HG03280 (cell line): ENCODE measurements around the gene KRT14.
"Not testable (repeated sequence)": the region's sequence is repeated elsewhere in the genome, so short reads cannot be mapped to it uniquely, and the experiment has no call there.

Source experiments
- ATAC-seq: cut with Tn5 transposase; IDR thresholded peaks from one replicate; pipeline ENCODE4 v1.9.1; 2021; ENCODE audit warnings: mild to moderate bottlenecking, moderate library complexity; ENCODE audit not compliant: unreplicated experiment

Gene KRT14

DNA sequence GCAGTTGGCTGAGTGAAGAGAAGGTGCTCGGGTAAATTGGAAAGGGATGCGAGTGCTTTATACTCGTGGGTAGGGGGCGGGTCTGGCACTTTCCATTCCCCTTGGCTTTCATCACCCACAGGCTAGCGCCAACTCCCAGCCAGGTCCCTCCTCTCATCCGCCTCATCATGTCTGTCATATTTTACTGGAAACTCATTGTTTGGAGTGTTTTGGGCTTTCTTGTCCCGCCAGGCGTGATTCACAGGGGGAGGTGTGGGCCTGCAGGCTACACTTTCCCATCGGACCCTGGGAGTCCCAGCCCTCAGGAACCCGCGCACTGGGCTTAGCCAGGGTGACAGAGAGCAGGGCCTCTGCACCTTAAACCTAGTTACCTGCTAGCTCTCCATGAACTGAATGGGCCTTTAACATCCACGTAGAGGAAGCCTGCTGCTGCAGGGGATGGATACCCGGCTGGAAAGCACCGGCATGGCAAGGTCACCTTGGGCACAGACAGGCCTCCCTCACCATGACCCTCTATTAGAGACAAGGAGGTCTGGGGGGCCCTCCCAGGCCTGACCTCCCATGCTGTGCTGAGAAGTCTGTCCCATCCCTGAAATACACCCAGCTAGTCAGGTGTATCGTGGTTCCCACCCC, at the start of gene KRT14:
TSS of gene KRT14 (minus strand) at position 33 of the 633 bp plus-strand sequence. CDS start 61 bp downstream, outside the sequence.
- ATAC-seq = no peak

DNA sequence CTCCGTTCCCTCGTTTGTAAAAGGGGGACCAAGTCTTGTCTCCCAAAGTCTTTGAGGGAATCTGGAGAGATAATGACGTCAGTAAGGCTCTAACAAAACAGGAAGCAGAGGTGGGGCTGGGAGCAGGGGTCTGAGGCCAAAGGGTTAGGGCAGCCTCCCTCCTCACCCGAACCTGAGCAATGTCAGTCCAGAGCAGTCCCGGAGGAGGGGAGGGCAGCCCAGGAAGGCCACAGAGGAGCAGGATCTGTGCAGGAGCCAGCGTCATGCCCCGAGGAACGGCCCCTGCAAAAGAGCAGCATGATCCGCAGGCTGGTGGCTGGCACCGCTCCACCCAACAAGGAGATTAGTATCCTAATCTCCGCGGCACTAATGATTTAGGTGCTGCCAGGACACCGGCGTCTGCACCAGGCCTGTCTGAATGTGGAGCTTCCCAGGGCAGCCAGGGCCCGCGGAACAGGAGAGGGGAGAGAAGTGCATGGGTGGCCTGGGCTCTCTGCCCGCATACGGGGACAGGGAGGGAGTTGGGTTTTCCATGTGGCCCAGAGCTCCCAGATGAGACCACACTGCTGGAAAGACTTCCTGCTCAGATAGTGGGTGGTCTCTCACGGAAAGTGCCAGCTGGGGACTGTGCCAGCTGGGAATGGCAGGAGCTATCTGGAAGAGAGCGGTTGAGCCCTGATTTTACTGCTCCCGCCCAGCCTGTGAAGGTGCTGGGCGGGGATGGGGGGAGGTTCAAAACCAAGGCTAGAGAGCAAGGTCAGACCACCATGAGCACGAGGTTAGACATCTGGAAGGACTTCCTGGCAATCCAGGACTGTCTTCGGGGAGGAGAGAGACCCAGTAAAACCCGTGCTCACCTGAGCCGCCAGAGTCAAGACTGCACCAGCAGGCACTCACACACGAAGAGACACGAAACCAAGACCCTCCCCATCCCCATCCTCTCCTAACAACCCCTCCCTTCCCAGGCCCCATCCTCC, 48.7 kb upstream of the KRT14 start:
- no peak for ATAC-seq

DNA sequence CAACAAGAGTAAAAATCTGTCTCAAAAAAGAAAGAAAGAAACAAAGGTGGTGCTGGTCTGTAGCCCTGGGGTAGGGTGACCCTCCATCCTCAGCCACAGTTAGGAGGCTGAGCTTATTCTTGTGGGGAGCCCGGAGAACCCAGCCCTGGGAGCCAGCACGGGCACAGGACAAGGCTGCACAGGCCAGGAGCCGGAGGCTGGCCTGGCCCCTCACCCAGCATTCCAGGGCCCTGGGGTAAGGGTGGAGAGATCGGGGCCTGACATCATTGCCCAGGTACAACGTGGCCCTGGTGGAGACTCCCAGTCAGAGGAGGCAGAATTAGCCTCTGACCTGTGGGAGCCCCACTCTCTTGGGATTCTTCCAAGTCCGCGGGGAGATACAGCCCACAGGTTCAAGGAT, 47.9 kb upstream of the KRT14 start:
- ATAC-seq = no peak

DNA sequence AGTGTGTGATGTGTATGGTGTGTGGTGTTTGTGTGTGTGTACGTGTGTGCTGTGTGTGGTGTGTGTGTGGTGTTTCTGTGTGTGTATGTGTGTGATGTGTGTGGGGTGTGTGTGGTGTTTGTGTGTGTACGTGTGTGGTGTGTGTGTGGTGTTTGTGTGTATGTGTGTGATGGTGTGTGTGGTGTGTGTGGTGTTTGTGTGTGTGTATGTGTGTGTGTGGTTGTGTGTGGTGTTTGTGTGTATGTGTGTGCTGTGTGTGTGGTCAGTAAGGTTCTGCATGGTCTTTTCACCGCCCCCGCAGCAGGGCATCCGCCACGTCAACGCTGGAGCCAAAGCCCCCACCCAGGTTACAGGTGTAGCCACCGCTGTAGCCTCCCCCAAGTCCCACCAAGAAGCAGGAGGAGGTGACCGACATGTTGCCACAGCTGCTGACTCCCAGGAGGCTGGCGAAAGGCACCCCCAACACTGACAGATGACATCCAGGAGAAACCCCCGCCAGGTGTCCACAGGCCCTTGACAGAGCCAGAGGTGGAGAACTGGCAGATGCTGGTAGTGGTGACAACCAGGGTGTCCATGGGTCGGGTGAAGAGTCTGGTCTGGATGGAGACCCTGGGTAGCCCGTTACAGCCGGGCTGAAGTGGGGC, 47.0 kb upstream of the KRT14 start:
- no peak for ATAC-seq

DNA sequence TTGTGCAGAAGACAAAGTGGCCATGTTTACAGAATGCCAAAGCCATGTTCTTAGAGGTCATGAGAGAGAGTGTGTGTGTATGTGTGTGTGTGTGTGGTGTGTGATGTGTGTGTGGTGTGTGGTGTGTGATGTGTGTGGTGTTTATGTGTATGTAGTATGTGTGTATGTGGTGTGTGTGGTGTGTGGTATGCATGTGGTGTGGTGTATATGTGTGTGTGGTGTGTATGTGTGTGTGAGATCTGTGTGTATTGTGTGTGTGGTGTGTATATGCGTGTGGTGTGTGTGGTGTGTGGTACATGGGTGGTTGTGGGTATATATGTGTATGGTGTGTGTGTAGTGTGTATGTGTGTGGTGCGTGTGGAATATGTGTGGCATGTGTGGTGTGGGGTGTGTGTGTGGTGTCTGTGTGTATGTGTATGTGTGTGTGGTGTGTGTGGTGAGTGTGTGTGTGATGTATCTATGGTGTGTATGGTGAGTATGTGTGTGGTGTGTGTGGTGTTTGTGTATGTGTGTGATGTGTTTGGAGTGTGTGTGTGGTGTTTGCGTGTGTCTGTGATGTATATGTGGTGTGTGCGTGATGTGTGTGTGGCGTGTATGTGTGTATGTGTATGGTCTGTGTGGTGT, 45.9 kb upstream of the KRT14 start:
- ATAC-seq = no peak

DNA sequence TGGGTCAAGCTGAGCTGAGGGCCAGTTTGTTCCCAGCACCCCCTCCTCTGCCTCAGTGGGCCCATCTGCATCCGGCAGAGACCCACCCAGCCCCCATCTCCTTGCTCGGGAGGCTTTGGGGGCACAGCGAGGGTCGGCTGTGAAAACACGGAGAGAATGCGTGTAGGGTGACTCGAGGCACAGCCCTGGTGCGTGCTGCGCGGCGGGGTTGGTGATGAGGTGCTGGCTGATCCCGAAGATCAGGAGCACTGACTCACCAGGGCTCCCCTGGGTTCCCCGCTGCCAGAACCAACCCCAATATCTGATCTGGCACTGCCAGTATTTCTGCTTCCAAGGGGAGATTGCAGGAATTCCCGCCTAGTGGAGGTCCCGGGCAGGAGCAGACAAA, 45.2 kb upstream of the KRT14 start:
- no peak for ATAC-seq

DNA sequence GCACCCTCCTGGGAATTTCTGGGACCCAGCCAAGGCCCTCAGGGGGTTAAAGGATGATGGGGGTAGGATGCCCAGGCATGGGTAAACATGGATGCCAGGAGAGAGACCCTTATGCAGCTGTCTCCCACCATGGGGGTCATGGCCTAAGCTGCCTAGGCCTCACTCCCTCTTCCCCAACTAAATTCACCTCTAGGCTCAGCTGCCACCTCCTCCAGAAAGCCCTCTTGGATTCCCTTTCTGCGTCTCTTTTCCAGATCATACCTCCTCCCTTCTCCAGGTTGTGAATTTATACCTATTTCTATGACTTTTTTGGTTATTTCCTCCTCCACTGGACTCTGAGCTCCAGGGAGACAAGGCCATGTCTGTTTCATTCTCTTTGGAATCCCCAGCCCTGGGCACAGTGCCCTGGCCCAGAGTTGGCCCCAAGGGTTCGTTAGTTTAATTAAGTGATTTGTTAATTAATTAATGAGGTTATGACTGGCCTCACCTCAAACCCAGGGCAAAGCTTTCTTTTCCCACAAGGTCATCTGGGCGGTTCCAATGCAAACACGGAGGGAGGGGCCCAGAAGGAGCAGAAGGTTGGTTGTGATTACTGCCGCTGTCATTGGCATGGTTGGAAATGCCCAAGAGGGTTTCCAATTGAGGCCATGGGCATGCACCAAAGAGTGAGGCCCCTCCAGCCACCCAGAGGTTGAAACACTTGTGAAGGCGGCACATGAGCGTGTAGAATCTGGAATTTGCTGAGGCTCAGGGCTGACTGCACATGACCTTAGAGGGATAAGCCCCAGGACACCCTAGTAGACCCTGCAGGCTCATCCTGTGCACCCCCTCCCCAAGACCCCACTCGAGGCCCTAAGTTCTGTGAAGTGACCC, 44.6 kb upstream of the KRT14 start:
- no peak for ATAC-seq

DNA sequence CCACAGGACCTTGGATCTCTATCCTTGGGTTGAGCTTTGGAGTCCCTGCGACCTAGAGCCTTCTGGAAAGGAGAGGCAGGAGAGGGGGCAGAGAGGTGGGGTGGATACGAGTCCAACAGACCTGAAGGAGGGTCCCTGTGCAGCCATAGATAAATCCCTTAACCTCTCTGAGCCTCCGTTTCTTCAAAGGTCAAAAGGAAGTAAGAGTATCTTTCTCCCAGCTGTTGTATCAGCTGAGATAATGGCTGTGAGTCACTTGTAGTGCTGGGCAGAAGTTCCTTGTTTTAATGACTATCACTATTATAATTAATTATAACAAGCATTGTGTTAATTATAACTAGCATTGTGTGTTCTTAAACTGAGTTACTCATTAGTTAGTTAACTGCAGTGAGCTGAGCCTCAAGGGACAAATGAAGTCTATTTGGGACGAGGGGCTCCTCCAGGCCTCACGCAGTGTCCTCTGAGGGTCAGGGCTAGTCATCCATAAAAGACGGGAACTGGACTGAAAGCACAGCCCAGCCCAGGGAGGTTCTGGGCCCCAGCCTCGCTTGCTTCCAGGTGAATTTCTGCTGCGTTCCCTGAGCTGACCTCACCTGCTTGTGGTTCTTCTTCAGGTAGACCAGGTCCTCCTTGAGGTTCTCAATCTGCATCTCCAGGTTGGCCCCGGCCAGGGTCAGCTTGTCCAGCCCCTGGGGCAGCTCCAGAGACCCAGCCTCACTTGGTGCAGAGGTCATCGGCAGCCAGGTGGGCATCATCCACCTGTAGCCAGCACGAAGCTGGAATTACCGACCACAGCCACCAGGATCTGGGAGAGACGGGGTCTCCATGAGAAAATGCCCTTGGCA, 43.4 kb upstream of the KRT14 start:
- no peak for ATAC-seq

DNA sequence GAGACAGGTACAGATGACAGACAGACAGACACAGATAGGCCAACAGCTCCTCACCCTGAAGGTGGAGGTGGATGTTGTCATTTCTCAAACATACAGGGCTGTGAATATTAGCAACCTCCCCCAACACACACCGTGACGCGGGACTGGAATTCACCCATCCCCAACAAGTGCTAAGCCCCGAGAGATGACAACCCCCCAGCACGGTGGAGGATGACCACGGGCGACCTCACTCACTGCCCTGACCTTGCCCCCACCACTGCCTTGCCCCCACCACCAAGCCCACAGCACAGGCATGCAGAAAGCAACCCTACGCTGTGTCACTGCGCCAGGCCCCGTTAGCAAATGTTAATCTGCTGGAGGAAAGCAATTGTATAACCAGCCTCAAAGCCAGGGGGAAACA, 42.6 kb upstream of the KRT14 start:
- no peak for ATAC-seq

DNA sequence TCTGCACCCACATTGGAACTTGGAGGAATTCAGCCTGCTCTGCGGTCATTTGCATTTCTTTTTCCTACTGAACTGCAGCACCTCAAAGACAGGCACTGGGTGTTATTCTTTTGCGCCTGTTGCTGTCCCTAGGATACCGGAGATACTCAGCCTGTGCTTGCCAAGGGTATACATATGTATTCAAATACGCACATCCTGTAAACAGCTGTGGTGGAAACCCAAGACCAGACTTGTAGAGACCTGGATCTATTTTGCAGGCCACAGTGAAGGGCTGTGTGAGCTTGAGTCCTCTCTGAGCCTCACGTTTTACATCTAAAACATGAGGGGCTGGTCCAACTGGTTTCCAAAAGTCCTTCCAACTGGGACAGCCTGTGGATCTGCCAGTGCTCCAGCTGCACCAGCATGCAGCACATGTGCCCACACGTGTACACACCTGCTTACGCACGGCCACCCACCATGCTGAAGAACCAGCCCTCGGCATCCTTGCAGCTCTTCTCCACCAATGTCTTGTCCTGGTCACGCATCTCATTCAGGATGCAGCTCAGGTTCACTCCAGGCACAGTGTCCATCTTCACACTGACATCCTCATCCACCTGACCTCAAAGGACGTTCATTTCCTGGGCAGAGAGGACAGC, 42.0 kb upstream of the KRT14 start:
- ATAC-seq = not testable (repeated sequence)

DNA sequence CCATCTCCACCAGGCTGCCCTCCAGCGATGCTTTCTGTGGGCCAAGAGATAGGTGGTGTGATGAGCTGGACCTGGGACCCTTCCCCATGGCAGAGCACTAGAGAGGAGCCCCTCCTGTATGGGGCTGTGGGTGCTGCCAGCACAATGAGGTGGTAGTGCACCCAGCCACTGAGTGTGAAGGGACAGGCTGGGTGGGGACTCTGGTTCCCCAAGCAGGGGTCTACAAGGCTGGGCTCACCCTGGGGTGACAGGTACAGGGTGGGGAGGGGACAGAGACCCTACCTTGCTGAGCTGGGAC, 41.3 kb upstream of the KRT14 start:
- not testable (repeated sequence) for ATAC-seq

DNA sequence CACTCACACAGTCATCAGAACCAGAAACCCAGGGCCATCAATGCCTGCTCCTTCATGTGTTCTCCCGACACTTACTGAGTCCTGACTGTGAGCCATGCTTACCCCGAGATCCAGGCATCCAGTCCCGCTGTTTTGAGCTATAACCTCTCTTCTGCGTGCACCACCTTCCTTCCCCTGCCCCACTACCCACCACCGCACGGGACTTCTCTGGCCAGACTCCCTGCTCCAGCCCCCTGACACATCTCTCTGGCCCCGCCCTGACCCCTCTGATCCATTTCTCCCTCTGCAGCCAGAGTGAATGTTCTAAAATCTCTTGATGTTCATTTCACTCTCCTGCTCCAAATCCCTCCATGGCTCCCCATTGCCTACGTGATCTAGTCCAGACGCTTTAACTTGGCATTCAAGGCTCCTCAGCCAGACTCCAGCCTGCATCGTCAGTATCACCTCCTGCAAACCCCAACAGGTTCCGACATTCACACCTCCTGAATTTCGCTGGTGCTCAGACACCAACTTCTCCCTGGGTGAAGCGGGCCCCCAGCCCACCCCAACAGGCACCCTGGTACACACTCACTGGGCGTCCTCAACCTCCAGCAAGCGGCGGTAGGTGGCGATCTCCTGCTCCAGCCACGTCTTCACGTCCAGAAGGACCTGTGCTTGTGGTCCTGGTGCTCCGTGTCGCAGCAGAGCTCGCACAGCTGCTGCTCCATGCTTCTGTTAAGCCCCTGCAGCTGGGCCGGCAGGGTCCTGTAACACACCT, 40.8 kb upstream of the KRT14 start:
- ATAC-seq = no peak

DNA sequence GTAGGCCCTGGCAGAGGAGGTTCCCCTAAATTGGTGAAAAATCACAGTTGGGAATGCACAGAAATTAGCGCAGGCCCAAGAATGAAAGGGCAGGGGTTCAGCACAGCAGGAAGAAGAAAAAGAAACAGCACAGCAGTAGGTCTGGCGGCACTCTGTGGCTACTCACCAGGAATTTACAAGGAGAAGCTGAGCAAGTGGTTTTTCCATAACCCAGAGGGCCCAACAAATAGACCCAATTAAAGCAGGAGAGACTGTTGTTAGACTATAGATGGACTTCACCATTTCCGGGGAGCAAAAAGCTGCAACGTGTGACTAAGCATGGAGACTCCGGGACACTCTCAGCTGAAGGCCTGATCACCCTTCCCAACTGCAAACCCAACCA, 40.2 kb upstream of the KRT14 start:
- ATAC-seq = not testable (repeated sequence)

DNA sequence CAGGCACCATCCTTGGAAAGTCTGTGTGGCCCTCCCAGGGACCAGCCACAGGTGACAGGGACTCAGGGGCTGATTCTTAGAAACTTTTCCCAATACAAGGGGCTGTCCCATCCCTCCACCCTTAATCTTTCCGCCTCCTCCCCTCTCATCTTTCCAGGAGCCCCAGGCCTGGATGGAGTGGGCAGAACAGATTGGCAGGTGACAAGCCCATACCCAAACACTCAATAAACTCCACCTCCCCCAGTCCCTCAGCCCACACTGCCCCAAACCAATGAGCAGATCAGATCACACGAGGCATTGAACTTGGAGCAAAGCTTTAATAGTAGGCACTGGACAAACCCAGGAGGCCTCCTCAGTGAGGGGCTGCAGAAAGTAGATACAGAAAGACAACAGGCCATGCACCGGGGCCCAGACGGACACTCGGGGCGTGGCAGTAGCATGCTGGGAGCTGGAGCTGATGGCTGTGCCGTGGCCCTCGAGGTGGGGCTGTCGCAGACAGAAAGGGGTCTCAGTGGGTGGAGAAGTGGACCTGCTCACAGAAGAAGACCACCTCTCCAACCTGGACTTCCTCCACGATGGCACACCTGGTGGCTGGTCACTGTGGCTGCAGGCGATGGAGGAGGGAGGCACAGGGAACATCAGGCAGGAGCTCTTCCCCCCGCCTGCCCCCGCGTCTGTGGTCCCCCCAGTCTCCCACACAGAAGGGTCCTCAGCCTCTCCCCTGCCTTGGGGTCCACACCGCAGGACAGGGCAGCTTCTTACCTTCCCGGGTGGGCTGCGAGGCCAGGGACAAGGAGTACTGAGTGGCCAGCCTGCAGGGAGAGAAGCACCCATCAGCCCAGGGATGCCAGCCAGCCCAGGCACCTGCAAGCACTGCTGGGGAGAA, 39.6 kb upstream of the KRT14 start:
- ATAC-seq = not testable (repeated sequence)

DNA sequence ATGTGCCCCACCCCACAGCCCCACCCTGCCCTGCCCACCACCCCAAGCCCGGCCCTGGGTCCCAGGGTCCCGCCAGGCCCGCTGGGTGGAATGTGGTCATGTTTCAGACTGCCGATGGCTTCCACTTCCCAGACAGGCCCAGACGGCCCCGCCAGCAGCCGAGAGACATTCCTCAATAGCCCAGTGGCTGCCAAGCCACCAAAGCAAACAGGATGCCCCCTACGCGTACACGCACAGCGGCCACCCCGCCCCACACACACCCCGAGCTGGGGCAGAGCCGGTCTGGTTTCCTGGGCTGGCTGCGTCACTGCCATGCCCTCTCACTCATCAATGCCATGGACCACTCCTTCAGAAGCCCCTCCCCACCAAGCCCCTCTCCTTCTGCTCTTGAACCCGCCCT, 38.9 kb upstream of the KRT14 start:
- ATAC-seq = no peak

DNA sequence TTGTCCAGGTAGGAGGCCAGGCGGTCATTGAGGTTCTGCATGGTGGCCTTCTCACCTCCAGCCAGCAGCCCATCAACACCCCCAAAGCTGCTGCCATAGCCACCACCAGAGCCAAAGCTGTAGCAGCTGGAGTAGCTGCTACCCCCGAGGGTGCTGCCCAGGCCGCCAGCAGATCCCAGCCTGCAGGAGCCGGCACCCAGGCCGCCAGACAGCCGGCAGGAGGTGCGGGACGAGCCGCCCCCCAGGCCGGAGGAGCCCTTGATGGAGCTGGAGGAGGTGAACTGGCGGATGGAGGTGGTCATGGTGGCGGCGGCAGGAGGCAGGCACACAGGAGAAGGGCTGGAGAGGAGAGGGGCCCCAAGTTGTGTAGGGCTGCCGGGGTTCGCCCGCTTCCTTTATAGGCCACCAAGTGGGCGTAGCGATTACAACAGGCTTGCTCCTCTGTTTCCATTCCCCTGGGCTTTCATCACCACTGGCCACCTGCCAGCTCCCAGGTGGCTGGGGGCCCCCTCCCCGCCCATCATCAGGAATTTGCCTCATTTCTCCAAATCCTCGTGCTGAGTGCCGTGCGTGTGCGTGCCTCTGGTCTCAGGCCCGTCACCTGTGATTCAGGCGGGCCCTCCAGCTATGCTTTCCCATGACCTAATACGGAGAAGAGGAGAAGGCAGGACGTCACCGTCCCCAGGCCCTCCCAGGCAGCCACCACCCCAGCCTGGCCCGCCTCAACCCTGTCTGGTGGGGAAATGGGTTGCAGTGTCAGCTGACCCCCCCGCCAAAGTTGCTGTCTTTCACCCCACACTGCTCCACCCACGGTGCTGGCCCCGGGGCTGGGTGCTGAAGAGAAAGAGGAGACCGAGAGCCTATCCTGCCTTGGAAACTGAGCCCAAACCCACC, 37.8 kb upstream of the KRT14 start, which contains the start of gene KRT17:
TSS of gene KRT17 (minus strand) at position 368 of the 894 bp plus-strand sequence. CDS start at position 302, 66 bp downstream.
- no peak for ATAC-seq
